Body of pancreas (tissue), 4 donors: Measurements from ENCODE around the gene GNB1.

Experiments
- POLR2A ChIP-seq, 3 donors: fragments of 450-650 bp; IDR thresholded peaks; one replicate each; pipeline ENCODE4 v1.6.1; 2016; ENCODE audit warnings: antibody characterized with exemption in 3 of 3, mild to moderate bottlenecking in 2 of 3
- TF ChIP-seq, protein P1 (sequence below), 7 experiments: fragments of 450-650 bp in 4 of 7; fragments of 200-600 bp in 3 of 7; sonication (generic) in 3 of 7; IDR thresholded peaks; one replicate each; pipeline ENCODE4 v1.5.1; 2016 to 2019; ENCODE audit warnings: antibody characterized with exemption in 7 of 7

DNA sequence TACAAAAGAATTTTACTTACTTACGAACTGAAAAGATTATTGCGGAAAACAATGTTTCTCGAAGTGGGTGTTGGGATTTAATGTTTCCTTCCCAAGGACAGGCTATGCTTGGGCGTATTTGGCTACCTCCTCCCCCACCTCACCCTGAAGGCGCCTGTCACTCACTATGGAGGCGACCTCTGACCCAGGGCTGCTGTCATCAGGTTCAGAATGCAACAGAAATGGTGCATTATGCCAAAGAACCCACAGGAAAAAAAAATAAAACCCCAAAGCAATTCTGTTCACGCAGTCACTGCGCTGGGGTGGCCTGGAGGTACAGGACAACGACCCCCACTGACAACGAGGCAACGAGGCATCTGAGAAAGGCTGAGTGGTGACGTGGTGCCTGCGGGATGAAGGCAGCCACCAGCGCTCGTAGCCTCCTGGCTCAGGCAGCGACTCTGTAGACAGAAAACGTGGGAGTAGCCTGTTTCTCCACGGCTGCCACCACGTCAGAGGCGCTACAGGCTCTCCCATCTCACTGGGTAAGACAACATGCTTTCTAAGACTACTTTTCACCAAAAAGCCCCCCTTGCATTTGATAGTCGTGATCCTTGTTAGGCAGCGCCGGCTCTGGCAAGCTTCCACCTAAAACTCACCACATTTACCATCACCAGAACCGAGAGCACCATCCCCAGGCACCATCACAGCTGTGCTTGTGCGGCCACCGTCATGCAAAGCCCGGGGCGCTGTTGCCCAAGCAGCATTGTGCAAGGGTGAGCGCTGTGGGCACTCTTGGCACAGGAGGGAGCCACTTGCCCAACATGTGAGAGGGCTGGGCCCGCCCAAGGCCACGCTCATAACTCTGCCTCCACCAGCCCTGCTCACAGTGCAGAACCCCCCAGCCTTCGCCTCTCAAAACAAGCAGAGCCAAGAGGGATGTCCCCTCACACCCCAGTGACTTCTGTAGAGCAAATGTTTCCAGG is 126.9 kb downstream of the GNB1 start:
- TF ChIP-seq, protein P1, sequence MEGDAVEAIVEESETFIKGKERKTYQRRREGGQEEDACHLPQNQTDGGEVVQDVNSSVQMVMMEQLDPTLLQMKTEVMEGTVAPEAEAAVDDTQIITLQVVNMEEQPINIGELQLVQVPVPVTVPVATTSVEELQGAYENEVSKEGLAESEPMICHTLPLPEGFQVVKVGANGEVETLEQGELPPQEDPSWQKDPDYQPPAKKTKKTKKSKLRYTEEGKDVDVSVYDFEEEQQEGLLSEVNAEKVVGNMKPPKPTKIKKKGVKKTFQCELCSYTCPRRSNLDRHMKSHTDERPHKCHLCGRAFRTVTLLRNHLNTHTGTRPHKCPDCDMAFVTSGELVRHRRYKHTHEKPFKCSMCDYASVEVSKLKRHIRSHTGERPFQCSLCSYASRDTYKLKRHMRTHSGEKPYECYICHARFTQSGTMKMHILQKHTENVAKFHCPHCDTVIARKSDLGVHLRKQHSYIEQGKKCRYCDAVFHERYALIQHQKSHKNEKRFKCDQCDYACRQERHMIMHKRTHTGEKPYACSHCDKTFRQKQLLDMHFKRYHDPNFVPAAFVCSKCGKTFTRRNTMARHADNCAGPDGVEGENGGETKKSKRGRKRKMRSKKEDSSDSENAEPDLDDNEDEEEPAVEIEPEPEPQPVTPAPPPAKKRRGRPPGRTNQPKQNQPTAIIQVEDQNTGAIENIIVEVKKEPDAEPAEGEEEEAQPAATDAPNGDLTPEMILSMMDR (IDR thresholded peaks at IDR 0.05) = peak in 4 of 7 experiments; percentile 7 to 42 (median 38)
- TF ChIP-seq POLR2A (IDR thresholded peaks at IDR 0.05) = no peak
